Measurements from ENCODE around the gene CDADC1. TPM values are rescaled to one million over a fixed set of nuclear protein-coding genes. Genes with fewer than 3 reads are reported as not detected.

Gene CDADC1
- polyA plus RNA-seq, 1 donor from 2014 or later, result 11.6 TPM

GRCh38 chr13:49226613-49227012 is 21.1 kb upstream of the CDADC1 start:
- no peak overlapping the region for H3K27ac ChIP-seq (ENCODE audit: low read length)
- no peaks in the 10 kb centered on the region for H3K36me3 ChIP-seq (ENCODE audit: insufficient read depth, low read length)
- no peak overlapping the region for H3K4me2 ChIP-seq (ENCODE audit: low read length)
- H3K9me3 ChIP-seq (ENCODE audit: low read length), result no peaks in the 10 kb centered on the region
- H3K27me3 ChIP-seq (ENCODE audit: insufficient read depth, low read depth, low read length), result peaks cover 24% of the 10 kb centered on the region
- no peak overlapping the region for H2AFZ ChIP-seq (ENCODE audit: low read depth, low read length)
- no peak overlapping the region for H3K9ac ChIP-seq (ENCODE audit: low read length)
- TF ChIP-seq TAF1 (IDR thresholded peaks at IDR 0.05; ENCODE audit: low read depth) (no peak), EZH2 (IDR thresholded peaks at IDR 0.05; ENCODE audit: borderline replicate concordance, insufficient read depth, low read length, poor library complexity, severe bottlenecking) (no peak), POLR2AphosphoS5 (IDR thresholded peaks at IDR 0.05) (no peak), MXI1 (conservative IDR thresholded peaks at IDR 0.05; ENCODE audit: poor library complexity, severe bottlenecking) (no peak), EP300 (conservative IDR thresholded peaks at IDR 0.05; ENCODE audit: poor library complexity, severe bottlenecking) (no peak), RAD21 (conservative IDR thresholded peaks at IDR 0.05) (no peak), SMC3 (conservative IDR thresholded peaks at IDR 0.05; ENCODE audit: poor library complexity) (no peak), CTCF (IDR thresholded peaks at IDR 0.05; ENCODE audit: poor library complexity, severe bottlenecking) (no peak), REST (IDR thresholded peaks at IDR 0.05; ENCODE audit: borderline replicate concordance) (no peak)
- no peaks in the 10 kb centered on the region for H4K20me1 ChIP-seq (ENCODE audit: insufficient read depth)
- H3K9me2 ChIP-seq (ENCODE audit: insufficient read depth, low read length), result no peaks in the 10 kb centered on the region
- H3F3A ChIP-seq (ENCODE audit: insufficient read depth, low read length, poor library complexity, severe bottlenecking), result no peaks in the 10 kb centered on the region
- H3K4me3 ChIP-seq (ENCODE audit: low read length), result no peak overlapping the region
- H3K79me2 ChIP-seq (replicated peaks; ENCODE audit: insufficient read depth, low read length), result no peaks in the 10 kb centered on the region

DNA sequence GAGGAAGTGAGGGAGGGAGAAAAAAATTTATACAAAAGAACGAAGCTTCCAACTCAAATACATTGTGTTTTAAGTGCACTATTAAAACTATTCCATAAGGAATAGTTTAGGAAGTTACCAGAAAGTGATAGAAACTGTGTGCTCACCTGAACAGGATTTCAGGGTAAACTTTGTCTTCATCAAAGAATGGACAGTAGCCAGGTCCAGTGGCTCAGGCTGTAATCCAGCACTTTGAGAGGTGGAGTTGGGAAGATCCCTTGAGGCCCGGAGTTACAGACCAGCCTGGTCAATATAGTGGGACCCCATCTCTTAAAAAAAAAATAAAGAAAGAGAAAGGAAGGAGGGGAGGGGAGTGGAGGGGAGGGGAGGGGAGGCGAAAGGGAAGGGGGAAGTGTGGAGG is 13.0 kb upstream of the CDADC1 start:
- no peak overlapping the region for H3K4me3 ChIP-seq (ENCODE audit: low read length)
- H3K9me2 ChIP-seq (ENCODE audit: insufficient read depth, low read length), result no peaks in the 10 kb centered on the region
- no peaks in the 10 kb centered on the region for H3F3A ChIP-seq (ENCODE audit: insufficient read depth, low read length, poor library complexity, severe bottlenecking)
- no peaks in the 10 kb centered on the region for H3K27me3 ChIP-seq (ENCODE audit: insufficient read depth, low read depth, low read length)
- H3K4me2 ChIP-seq (ENCODE audit: low read length), result no peak overlapping the region
- H4K20me1 ChIP-seq (ENCODE audit: insufficient read depth), result no peaks in the 10 kb centered on the region
- TF ChIP-seq CTCF (IDR thresholded peaks at IDR 0.05; ENCODE audit: poor library complexity, severe bottlenecking) (no peak), TAF1 (IDR thresholded peaks at IDR 0.05; ENCODE audit: low read depth) (no peak), REST (IDR thresholded peaks at IDR 0.05; ENCODE audit: borderline replicate concordance) (no peak), POLR2AphosphoS5 (IDR thresholded peaks at IDR 0.05) (no peak), EZH2 (IDR thresholded peaks at IDR 0.05; ENCODE audit: borderline replicate concordance, insufficient read depth, low read length, poor library complexity, severe bottlenecking) (no peak), SMC3 (conservative IDR thresholded peaks at IDR 0.05; ENCODE audit: poor library complexity) (no peak), MXI1 (conservative IDR thresholded peaks at IDR 0.05; ENCODE audit: poor library complexity, severe bottlenecking) (no peak), EP300 (conservative IDR thresholded peaks at IDR 0.05; ENCODE audit: poor library complexity, severe bottlenecking) (no peak), RAD21 (conservative IDR thresholded peaks at IDR 0.05) (no peak)
- H3K9me3 ChIP-seq (ENCODE audit: low read length), result no peaks in the 10 kb centered on the region
- H3K79me2 ChIP-seq (replicated peaks; ENCODE audit: insufficient read depth, low read length), result no peaks in the 10 kb centered on the region
- no peak overlapping the region for H3K27ac ChIP-seq (ENCODE audit: low read length)
- no peaks in the 10 kb centered on the region for H3K36me3 ChIP-seq (ENCODE audit: insufficient read depth, low read length)
- no peak overlapping the region for H3K9ac ChIP-seq (ENCODE audit: low read length)
- no peak overlapping the region for H2AFZ ChIP-seq (ENCODE audit: low read depth, low read length)

All from neural cell (in vitro differentiated cells).